ENCODE results near the gene KDF1.

The KDF1 gene

DNA sequence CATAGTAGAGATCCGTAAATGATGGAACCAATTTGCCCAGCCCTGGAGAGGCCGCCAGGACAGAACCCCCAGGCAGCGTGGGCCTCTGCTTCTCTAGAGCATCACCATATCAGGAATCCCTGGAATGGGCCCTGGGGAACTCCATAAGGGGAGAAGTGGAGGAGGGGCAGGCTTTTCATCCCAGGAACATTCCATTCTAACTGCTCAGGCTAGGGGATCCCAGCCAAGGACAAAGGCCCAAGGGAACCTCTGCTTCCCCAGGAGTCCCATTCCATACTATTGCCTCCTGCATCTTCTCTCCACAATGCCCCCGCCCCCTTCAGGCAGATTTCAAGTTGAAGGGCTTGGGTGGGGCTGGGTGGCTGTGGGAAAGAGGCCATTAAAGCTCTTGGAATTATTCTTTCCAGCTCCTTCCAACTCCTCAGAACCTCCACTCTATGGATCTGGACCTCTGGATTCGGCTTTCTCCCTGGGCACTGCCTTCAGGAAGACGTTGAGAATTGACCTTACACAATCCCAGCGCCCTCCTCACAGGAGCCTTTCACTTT lies 39.2 kb upstream of the KDF1 start:
- TF ChIP-seq GATA3 (IDR thresholded peaks at IDR 0.05; ENCODE audit: low read depth, low read length), result no peak
- no peak for TF ChIP-seq GATA2 (IDR thresholded peaks at IDR 0.05; ENCODE audit: low read depth, low read length)

DNA sequence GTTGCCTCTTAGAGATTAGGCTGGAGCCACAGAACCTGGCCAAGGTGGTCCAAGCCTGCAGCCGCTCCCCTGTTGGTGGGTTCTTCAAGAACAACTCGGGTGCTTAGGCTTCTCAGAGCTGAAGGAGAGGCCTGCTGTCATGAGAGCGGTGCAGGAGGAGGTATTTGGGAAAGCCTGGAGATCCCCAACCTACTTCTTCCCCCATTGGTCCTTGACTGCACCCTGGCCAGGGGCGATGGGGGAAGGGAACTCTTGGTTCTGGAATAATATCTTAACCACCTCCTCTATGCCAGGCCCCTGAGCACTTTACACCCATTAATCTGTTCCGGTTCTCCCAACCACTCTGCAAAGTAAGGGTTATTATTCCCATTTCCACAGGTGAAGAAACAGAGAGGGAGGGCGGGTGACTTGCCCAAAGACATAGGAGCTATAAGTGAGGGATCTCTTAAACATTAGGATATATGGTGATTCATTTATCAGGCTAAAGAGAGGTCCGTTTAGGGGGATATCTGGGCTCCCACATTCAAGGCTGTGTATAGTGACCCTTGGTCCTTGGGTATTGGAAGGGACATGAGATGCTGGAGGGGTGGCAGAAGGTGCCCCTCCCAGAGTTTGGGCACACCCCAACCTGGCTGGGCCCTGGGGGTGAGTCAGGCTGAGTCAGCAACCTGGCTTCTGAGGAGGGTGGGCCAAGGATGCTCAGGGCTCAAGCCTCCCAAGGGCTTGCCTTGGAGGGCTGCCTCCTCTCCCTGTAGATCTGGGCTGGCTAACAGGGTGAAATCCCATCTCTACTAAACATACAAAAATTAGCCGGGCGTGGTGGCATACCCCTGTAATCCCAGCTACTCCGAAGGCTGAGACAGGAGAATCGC lies 38.4 kb upstream of the KDF1 start:
- TF ChIP-seq GATA3 (IDR thresholded peaks at IDR 0.05; ENCODE audit: low read depth, low read length) (no peak), GATA2 (IDR thresholded peaks at IDR 0.05; ENCODE audit: low read depth, low read length) (no peak)

DNA sequence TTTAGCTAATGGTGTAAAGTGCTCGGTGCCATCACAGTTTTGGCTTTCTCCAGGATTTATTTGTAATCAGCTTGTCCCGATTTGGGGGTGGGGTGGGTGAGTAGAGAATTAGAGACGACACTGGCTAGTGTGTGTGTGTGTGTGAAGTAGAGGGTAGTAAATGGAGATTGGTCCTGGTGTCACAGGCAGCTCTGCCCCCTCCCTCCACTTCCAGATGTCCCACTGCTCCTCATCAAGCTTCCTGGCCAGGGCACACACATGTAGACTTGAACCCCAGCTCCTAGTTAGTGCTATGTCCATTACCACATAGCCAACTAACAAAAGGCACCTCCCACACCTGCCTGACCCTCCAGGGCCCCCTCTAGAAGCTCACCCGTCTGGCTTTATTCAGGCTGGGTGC lies 36.4 kb upstream of the KDF1 start:
- no peak for TF ChIP-seq GATA3 (IDR thresholded peaks at IDR 0.05; ENCODE audit: low read depth, low read length)
- TF ChIP-seq GATA2 (IDR thresholded peaks at IDR 0.05; ENCODE audit: low read depth, low read length), result no peak

DNA sequence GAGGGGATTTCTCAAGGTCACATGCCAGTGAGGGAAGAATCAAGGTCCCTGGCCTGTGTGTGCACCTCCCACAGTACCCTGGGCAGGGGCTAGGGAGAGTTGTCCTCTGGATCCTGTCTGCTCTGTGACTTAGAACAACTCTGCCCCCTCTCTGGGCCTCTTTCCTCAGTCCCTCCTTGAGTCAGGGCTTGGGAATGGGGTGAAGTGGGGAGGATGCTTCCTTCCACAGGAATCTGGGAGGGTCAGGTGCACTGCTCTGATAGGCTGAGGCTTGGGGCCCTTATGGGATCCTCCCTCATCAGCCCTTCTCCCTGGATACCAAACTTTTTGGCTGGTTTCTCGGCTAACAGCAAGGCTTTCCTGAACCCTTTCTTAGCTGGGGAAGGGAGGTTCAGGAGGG lies 35.8 kb upstream of the KDF1 start:
- no peak for TF ChIP-seq GATA3 (IDR thresholded peaks at IDR 0.05; ENCODE audit: low read depth, low read length)
- TF ChIP-seq GATA2 (IDR thresholded peaks at IDR 0.05; ENCODE audit: low read depth, low read length), result no peak

DNA sequence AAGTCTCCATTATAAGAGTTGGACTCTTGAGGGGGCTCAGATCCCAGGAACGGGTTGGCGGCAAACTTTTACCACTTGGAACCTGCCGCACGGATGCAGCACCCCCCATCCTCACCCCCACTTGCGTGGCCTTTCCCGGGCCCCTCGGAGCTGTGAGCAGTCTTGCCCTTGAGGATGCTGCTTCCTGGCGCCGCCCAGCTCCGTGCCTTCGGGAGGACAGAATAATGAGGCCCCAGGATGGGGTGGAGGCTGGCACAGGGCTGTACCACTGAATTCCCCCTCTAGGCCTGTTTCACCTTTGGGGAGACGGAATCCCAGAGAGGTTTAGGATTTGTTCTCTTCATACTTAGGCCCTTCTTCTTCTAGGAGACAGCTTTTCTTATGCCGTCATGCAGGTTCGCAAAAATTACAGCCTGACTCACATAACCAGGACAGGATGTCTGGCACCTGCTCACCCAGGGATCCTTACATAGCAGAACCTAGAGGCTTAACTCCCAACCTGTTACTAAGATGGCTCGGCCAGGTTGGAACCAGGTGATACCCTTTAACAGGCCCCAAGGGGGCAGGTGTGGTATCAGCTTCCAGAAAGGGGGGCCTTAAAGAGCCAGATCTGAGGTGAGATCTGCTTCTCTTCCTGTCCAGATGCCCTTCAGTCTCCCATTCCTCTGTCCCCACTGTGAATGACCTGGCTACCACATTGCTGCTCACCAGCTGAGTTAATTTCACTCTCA lies 34.7 kb upstream of the KDF1 start:
- TF ChIP-seq GATA3 (IDR thresholded peaks at IDR 0.05; ENCODE audit: low read depth, low read length) (no peak), GATA2 (IDR thresholded peaks at IDR 0.05; ENCODE audit: low read depth, low read length) (no peak)

DNA sequence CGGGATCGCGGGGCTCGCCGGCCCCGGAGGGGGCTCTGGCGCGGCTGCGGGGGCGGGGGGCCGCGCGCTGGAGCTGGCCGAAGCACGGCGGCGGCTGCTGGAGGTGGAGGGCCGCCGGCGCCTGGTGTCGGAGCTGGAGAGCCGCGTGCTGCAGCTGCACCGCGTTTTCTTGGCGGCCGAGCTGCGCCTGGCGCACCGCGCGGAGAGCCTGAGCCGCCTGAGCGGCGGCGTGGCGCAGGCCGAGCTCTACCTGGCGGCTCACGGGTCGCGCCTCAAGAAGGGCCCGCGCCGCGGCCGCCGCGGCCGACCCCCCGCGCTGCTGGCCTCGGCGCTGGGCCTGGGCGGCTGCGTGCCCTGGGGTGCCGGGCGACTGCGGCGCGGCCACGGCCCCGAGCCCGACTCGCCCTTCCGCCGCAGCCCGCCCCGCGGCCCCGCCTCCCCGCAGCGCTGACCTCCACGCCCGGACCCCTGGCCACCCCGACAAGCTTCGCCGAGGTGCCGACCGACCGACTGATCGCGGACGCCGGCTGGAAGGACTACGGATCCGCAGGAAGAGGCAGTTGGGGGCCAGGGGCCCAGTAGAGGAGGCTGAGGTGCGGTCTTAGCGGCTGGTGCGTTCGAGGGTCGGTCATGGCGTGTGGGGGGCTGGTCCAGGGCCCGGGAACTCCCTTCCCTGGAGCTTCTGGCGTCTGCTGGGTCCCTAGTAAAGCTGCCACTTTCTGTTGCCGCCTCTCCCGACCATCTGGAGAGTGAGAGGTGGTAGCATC lies 33.9 kb upstream of the KDF1 start:
- TF ChIP-seq GATA3 (IDR thresholded peaks at IDR 0.05; ENCODE audit: low read depth, low read length), result no peak
- no peak for TF ChIP-seq GATA2 (IDR thresholded peaks at IDR 0.05; ENCODE audit: low read depth, low read length)

DNA sequence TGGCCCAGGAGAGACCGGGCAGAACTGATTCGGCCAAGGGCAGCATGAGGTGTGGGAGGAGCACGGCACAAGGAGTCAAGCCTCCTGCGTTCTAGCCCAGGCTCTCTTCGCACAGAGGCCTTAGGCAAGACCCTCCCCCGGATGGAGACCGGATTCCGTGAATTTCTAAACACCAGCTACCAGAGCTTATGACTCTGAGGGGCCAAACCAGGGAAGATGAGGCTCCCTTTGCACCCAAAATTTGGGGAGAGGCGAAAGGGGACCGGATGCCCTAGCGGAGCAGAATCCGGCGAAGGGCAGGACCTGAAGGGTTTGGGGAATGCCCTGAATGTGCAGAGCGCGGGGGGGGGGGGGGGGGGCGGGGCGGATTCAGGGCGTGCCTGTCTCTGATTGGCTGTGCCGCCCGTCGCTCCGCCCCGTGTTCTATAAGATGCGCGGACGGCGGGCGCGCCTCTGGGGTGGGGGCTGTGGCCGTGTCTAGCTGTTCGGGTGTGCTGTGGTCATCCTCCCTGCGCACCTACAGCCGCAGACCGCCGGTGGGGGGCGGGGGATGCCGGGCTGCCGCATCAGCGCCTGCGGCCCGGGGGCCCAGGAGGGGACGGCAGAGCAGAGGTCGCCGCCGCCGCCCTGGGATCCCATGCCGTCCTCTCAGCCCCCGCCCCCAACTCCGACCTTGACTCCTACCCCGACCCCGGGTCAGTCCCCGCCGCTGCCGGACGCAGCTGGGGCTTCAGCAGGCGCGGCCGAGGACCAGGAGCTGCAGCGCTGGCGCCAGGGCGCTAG lies 33.2 kb upstream of the KDF1 start, which contains the start of gene TRNP1:
TRNP1 (plus strand) TSS at position 456 of the 783 bp plus-strand sequence; CDS start at position 551, 95 bp downstream.
- TF ChIP-seq GATA2 (IDR thresholded peaks at IDR 0.05; ENCODE audit: low read depth, low read length) (no peak), GATA3 (IDR thresholded peaks at IDR 0.05; ENCODE audit: low read depth, low read length) (no peak)

DNA sequence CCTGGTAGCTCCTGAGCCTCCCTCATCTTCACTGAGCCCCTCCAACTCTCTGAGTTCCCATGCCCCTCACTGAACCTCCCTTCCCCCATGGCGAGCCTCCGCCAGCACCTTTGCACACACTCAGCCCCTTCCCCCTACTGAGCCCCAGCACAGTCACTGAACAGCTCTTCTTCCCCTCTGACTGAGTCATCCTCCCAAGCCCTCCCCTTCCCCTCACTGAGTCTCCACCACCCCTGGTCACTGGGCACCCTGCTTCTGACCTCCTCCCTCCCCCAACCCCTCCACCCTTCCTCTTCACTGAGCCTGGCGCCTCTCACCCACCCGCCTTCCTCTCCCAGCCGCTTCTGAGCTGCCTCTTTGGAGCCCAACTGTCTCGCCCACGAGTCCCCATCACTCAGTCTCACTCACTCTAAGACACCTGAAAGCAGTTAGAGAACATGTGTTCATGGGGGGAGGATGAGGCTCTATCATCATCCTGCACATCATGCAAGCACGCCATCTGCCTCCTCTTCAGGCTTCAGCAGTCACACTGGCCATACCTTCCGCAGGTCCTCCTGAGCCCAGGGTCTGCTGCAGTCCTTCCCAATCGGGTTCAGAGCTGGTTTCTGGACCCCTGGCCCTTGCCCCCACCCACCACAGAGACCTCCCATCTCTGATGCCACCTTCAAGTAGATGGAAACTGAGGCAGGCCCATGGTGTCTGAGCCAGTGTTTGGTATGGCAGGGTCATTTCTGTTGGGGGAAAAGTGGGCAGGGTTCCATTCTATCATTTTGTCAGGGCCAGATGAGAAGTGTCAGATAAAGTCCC lies 31.2 kb upstream of the KDF1 start:
- TF ChIP-seq GATA2 (IDR thresholded peaks at IDR 0.05; ENCODE audit: low read depth, low read length) (no peak), GATA3 (IDR thresholded peaks at IDR 0.05; ENCODE audit: low read depth, low read length) (no peak)

DNA sequence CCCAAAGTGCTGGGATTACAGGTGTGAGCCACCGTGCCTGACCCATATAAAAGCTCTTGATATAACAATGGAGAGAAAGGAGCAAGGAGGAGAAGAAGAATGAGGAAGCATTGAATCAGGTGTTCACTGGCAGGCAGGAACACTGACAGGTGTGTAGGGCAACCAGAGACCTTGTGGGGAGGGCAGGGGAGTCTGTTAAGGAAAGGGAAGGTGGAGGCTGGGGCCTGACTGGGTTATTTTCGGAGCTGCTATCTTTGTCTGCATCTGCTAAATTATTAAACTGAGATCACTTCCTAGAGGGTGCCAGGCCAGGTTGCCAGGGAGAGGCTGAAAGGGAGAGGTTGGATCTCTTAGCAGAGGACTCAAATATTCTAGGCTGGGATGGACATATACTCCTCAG lies 26.4 kb upstream of the KDF1 start:
- TF ChIP-seq GATA2 (IDR thresholded peaks at IDR 0.05; ENCODE audit: low read depth, low read length) (no peak), GATA3 (IDR thresholded peaks at IDR 0.05; ENCODE audit: low read depth, low read length) (no peak)

DNA sequence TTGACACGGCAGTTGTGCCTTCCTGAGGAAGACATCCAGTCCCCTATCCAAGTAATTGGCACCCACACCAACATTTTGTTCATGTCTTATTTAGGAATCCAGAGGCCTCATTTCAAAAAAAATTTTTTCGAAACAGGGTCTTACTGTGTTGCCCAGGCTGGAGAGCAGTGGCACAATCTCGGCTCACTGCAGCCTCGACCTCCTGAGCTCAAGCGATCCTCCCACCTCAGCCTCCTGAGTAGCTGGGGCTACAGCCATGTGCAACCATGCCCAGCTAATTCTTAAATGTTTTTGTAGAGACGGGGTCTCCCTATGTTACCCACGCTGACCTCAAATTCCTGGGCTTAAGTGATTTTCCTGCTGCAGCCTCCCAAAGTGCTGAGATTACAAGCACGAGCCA lies 24.0 kb upstream of the KDF1 start:
- TF ChIP-seq GATA3 (IDR thresholded peaks at IDR 0.05; ENCODE audit: low read depth, low read length), result no peak
- TF ChIP-seq GATA2 (IDR thresholded peaks at IDR 0.05; ENCODE audit: low read depth, low read length), result no peak

DNA sequence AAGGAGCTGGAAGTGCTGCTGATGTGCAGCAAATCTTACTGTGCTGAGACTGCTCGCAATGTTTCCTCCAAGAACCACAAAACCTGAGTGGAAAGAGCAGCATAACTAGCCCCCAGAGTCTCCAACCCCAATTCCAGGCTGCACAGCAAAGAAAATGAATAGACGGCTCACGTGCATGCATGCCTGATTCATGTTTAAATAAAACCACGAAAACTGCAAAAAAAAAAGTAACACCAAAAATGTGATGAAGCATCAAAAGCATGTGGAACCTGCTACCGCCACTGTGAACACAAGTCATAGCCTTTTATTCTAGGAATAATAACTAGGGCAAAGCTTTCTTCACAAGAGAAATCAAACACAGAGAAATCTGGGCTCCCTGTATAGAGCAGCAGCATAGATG lies 23.6 kb upstream of the KDF1 start:
- TF ChIP-seq GATA3 (IDR thresholded peaks at IDR 0.05; ENCODE audit: low read depth, low read length) (no peak), GATA2 (IDR thresholded peaks at IDR 0.05; ENCODE audit: low read depth, low read length) (no peak)

DNA sequence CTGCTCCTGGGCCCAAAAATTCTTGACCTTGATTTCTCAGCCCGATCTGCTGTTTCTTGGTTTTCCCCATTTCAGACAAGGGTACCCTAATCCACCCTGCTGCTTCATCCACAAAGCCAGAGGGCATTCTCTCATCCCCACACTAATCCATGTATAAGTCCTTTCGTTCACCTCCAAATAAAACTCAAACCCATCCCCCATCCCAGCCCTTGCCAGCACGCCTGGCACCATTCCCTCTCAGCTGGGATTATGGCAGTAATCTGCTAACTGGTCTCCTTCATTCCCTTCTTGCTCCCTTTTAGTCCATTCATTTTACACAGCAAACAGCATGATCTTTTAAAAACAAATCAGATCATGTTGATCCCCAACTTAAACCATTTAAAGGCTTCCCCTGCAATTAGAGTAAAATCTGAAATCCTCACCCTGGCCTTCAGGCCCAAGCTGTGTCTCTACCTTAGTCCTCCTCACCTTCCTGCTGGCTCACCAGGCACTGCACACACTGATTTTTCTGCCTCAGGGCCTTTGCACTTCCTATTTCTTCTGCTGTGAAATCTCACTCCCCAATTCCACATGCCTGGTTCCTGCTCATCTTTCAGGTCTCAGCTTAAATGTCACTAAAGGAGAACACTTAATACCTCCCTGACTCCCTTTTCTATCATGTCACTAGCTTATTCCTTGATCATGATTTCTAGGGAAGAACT lies 21.0 kb upstream of the KDF1 start:
- TF ChIP-seq GATA3 (IDR thresholded peaks at IDR 0.05; ENCODE audit: low read depth, low read length) (no peak), GATA2 (IDR thresholded peaks at IDR 0.05; ENCODE audit: low read depth, low read length) (no peak)

Measured in SH-SY5Y (cell line).